Hepatocyte (in vitro differentiated cells): ENCODE measurements around the gene KIAA0753. TPM values are rescaled to one million over a fixed set of nuclear protein-coding genes. Genes with fewer than 3 reads are reported as not detected.

Source experiments
- DNase-seq: peaks from one replicate; pipeline ENCODE4 v3.0.0-alpha.2; 2016; ENCODE audit warnings: low spot score
- H2AFZ ChIP-seq: fragments of 200-600 bp; sonication (generic); 2 replicates; pipeline ENCODE4 v1.6.0; 2016; ENCODE audit warnings: antibody characterized with exemption, mild to moderate bottlenecking
- H3K27ac ChIP-seq: fragments of 200-600 bp; sonication (generic); 2 replicates; pipeline ENCODE4 v1.5.1; 2016; ENCODE audit warnings: mild to moderate bottlenecking
- H3K27me3 ChIP-seq: fragments of 200-600 bp; sonication (generic); 2 replicates; pipeline ENCODE4 v1.6.1; 2016
- H3K36me3 ChIP-seq: fragments of 200-600 bp; sonication (generic); replicated peaks from 2 replicates; pipeline ENCODE4 v1.5.1; 2016; ENCODE audit warnings: low read depth; ENCODE audit not compliant: insufficient read depth
- H3K4me1 ChIP-seq: fragments of 200-600 bp; sonication (generic); 2 replicates; pipeline ENCODE4 v1.5.1; 2016; ENCODE audit warnings: mild to moderate bottlenecking, moderate library complexity; ENCODE audit not compliant: insufficient read depth
- H3K4me2 ChIP-seq: fragments of 200-600 bp; sonication (generic); 2 replicates; pipeline ENCODE4 v1.6.0; 2016
- H3K4me3 ChIP-seq: fragments of 200-600 bp; sonication (generic); 2 replicates; pipeline ENCODE4 v1.5.1; 2016; ENCODE audit warnings: mild to moderate bottlenecking
- H3K79me2 ChIP-seq: fragments of 200-600 bp; sonication (generic); 2 replicates; pipeline ENCODE4 v1.6.0; 2017; ENCODE audit warnings: mild to moderate bottlenecking
- H3K9me2 ChIP-seq: fragments of 200-600 bp; sonication (generic); replicated peaks from 2 replicates; pipeline ENCODE4 v1.6.0; 2017; ENCODE audit warnings: mild to moderate bottlenecking; ENCODE audit not compliant: insufficient read depth
- H3K9me3 ChIP-seq: fragments of 200-600 bp; sonication (generic); 2 replicates; pipeline ENCODE4 v1.5.1; 2016; ENCODE audit warnings: low read depth, mild to moderate bottlenecking
- H4K20me1 ChIP-seq: fragments of 200-600 bp; sonication (generic); 2 replicates; pipeline ENCODE4 v1.6.0; 2016; ENCODE audit warnings: mild to moderate bottlenecking; ENCODE audit not compliant: insufficient read depth, poor library complexity, severe bottlenecking
- EZH2 ChIP-seq: fragments of 200-600 bp; sonication (generic); IDR thresholded peaks from 2 replicates; pipeline ENCODE4 v1.6.1; 2016; ENCODE audit warnings: antibody characterized with exemption, mild to moderate bottlenecking, borderline replicate concordance
- EZH2phosphoT487 ChIP-seq: fragments of 200-600 bp; sonication (generic); IDR thresholded peaks from one replicate; pipeline ENCODE4 v1.6.1; 2018; ENCODE audit warnings: antibody characterized with exemption, mild to moderate bottlenecking, low read depth, moderate library complexity; ENCODE audit not compliant: unreplicated experiment, severe bottlenecking
- WGBS: methylation state at CpG from one replicate; pipeline ENCODE4 v1.1.6; 2016; ENCODE audit warnings: low lambda C conversion rate; ENCODE audit errors: missing lambda C conversion rate; 5-methylcytosine and 5-hydroxymethylcytosine counted together
- polyA plus RNA-seq: library from polyadenylated mRNA; unstranded; fragments of >200 nt; fragmentation: Nextera tagmentation; extraction: Ambion mirVana; gene quantifications from 2 replicates; pipeline ENCODE4 v1.2.1, GENCODE V29; 2016
- total RNA-seq: library from RNA; depleted of rRNA; stranded (reverse); fragments of >200 nt; gene quantifications from 2 replicates; pipeline ENCODE4 v1.2.3, GENCODE V29; 2014
- TF ChIP-seq, protein P1 (sequence below): fragments of 200-600 bp; sonication (generic); IDR thresholded peaks from 2 replicates; pipeline ENCODE4 v1.5.1; 2016; ENCODE audit warnings: antibody characterized with exemption, mild to moderate bottlenecking; ENCODE audit not compliant: poor library complexity

KIAA0753 gene
- total and polyA plus RNA-seq, 2 experiments from 2014 or later, result 6.0 to 12.0 TPM

- Histone ChIP-seq H3K9me2 (no peaks in the 10 kb centered on the region), H3K4me1 (peaks cover 3% of the 10 kb centered on the region), H3K79me2 (no peaks in the 10 kb centered on the region), H3K9me3 (no peaks in the 10 kb centered on the region), H3K36me3 (no peaks in the 10 kb centered on the region), H2AFZ (no peak overlapping the region), H3K27me3 (no peaks in the 10 kb centered on the region), H3K4me2 (no peak overlapping the region), H3K27ac (no peak overlapping the region), H4K20me1 (no peaks in the 10 kb centered on the region), H3K4me3 (no peak overlapping the region)
- no peak for DNase-seq
- no peak for TF ChIP-seq EZH2
- TF ChIP-seq, protein P1, sequence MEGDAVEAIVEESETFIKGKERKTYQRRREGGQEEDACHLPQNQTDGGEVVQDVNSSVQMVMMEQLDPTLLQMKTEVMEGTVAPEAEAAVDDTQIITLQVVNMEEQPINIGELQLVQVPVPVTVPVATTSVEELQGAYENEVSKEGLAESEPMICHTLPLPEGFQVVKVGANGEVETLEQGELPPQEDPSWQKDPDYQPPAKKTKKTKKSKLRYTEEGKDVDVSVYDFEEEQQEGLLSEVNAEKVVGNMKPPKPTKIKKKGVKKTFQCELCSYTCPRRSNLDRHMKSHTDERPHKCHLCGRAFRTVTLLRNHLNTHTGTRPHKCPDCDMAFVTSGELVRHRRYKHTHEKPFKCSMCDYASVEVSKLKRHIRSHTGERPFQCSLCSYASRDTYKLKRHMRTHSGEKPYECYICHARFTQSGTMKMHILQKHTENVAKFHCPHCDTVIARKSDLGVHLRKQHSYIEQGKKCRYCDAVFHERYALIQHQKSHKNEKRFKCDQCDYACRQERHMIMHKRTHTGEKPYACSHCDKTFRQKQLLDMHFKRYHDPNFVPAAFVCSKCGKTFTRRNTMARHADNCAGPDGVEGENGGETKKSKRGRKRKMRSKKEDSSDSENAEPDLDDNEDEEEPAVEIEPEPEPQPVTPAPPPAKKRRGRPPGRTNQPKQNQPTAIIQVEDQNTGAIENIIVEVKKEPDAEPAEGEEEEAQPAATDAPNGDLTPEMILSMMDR, result no peak
- no peak for TF ChIP-seq EZH2phosphoT487
- WGBS, result 80% methylated on average over 14 of the region's 14 CpGs
Measured at GRCh38 chr17:6684881-6685767, 44.6 kb upstream of the KIAA0753 start.

GRCh38 chr17:6684460-6684783, 43.9 kb upstream of the KIAA0753 start:
- H3K9me2 ChIP-seq, result no peaks in the 10 kb centered on the region
- no peak for DNase-seq
- H2AFZ ChIP-seq, result no peak overlapping the region
- no peak overlapping the region for H3K4me2 ChIP-seq
- TF ChIP-seq EZH2 (no peak), EZH2phosphoT487 (no peak)
- TF ChIP-seq, protein P1, result no peak
- no peaks in the 10 kb centered on the region for H3K36me3 ChIP-seq
- H3K4me3 ChIP-seq, result no peak overlapping the region
- no peaks in the 10 kb centered on the region for H3K27me3 ChIP-seq
- H4K20me1 ChIP-seq, result no peaks in the 10 kb centered on the region
- no peaks in the 10 kb centered on the region for H3K79me2 ChIP-seq
- no peak overlapping the region for H3K27ac ChIP-seq
- H3K9me3 ChIP-seq, result no peaks in the 10 kb centered on the region
- 55% methylated on average over 7 of the region's 7 CpGs for WGBS
- H3K4me1 ChIP-seq, result peaks cover 3% of the 10 kb centered on the region

DNA sequence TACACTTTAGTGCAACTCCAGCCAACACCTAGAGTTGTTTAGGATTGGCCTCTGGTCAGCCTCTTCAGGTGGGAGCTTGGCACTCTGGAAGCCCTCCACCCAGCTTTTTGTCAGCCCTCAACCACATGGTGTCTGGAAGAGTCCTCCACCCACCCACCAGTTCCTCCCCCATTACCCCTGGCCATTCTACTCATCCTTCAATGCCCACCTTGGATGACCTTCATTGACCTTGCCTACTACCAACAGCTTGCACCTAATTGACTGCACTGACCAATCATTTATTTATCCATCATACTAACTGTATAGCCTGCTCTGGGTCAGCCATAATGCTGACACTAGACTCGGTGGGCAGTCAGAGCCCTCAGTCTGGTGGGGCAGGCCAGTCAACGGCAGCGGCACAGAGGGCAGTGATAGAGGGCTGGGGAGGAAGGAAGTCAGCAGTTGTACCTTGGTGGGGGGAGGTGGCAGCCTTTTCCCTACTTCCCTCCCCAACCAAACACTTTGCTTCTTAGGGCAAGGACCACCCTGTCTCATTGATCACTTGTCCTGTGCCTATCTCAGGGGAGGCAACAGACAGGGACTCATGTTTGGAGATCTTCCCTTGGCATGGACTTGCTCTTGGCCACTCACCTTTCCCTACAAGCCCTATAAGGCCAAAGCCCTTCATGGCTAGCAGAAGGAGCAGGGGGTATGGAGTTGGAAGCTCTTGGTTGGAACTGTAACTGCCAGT, 43.4 kb upstream of the KIAA0753 start:
- Histone ChIP-seq H3K4me3 (no peak overlapping the region), H3K27ac (no peak overlapping the region), H3K79me2 (no peaks in the 10 kb centered on the region), H2AFZ (no peak overlapping the region), H3K27me3 (no peaks in the 10 kb centered on the region), H4K20me1 (no peaks in the 10 kb centered on the region), H3K4me1 (peaks cover 3% of the 10 kb centered on the region), H3K9me3 (no peaks in the 10 kb centered on the region), H3K36me3 (no peaks in the 10 kb centered on the region), H3K9me2 (no peaks in the 10 kb centered on the region), H3K4me2 (no peak overlapping the region)
- WGBS, result 89% methylated on average over 3 of the region's 3 CpGs
- TF ChIP-seq, protein P1, result no peak
- TF ChIP-seq EZH2phosphoT487, result no peak
- no peak for DNase-seq
